Eye (tissue), 1 donor: ENCODE measurements around the gene RPTOR.

Source experiments
- DNase-seq: peaks from one replicate; pipeline ENCODE4 v3.0.0-alpha.2; 2015

The RPTOR gene

DNA sequence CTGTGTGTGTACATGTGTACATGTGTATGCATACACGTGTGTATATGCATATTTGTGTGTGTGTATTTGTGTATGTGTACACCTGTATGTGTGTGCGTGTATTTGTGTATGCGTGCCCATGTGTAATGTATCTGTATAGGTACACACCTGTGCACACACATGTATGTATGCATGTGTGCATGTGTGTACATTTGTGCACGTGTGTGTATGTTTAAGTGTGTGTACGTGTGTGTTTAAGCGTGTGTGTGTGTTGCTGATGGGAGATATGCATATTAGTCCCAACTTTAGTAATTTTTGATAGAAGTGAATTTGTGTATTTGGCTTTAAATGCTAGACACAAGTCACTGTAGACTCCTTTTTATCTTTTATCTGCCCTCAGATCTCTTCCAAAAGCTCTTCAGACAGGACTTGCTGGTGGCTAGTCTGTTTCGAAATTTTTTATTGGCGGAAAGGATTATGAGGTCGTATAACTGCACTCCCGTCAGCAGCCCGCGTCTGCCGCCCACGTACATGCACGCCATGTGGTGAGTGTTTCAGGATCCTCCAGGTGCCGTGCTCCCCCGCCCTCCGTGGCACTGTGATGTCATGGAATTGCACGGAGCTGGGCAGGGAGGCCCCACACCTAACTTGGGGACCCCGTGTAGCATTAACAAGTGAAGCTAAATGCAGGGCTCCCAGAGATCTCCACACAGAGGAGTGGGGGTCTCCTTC is 278.2 kb downstream of the RPTOR start:
- no peak for DNase-seq

DNA sequence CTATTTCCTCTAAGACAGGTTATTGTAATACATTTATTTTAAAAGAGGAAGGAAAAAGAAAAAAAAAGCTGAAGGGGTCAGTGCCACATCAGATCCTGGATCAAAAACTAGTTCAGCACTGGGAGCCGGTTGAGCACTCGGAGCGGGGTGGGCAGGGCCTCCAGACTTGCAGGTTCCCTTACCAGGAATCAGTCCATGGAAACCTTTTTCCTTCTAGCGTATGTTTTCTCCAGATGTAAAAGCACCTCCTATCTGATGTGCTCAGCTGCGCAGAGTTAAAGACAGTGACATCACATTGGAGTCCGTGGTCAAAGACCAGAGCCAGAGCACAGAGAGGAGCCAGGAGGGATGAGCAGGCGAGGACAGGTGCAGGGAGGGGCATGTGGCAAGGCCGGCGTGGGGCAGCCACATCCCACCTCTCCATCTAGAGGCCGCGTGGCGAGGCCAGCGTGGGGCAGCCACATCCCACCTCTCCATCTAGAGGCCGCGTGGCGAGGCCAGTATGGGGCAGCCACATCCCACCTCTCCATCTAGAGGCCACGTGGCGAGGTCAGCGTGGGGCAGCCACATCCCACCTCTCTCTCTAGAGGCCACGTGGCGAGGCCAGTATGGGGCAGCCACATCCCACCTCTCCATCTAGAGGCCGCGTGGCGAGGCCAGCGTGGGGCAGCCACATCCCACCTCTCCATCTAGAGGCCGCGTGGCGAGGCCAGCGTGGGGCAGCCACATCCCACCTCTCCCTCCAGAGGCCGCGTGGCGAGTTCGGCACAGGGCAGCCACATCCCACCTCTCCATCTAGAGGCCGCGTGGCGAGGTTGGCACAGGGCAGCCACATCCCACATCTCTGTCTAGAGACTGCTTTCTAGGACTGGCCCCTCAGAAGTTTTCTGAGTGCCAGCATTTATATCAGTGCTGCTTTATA is 280.2 kb downstream of the RPTOR start:
- no peak for DNase-seq

DNA sequence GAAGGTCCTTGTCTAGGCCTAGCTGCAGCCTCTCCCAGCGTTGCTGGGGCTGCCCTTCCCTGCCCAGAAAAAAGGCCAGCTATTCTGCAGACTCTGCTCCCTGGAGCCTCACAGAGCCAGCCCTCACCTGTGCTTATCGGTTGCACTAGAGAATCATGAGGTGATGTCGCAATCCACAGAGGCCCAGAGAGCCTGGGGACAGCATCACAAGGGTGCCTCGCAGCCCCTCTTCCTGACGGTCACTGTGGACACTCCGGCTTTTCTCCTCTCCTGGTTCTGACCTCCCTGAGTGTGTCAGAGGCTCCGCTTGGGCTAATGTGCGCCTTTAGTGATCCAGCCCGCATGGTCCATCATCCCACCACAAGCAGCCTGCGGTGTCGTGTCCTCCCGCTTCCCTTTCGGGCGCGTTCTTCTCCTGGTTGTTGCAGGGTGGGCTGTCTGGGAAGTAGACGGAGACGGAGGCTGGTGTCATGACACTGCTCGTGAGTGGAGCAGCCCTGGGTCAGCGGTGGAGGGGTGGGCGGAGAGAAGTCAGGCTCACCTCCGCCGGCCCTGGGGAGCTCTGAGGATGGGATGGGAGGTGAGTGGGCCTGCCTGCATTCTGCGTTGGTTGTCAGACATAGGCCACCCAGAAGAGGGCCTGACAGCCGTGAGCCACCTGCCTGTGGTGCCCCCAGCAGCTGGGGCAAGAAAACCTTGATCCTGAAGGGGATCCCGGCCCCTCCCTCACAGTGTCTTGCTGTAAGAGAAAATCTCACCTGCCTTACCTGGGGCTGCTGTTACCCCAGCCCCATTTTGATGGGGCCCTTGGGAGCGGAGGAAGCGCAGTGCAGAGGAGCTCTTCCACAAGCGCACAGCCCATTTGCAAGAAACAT is 281.1 kb downstream of the RPTOR start:
- no peak for DNase-seq

DNA sequence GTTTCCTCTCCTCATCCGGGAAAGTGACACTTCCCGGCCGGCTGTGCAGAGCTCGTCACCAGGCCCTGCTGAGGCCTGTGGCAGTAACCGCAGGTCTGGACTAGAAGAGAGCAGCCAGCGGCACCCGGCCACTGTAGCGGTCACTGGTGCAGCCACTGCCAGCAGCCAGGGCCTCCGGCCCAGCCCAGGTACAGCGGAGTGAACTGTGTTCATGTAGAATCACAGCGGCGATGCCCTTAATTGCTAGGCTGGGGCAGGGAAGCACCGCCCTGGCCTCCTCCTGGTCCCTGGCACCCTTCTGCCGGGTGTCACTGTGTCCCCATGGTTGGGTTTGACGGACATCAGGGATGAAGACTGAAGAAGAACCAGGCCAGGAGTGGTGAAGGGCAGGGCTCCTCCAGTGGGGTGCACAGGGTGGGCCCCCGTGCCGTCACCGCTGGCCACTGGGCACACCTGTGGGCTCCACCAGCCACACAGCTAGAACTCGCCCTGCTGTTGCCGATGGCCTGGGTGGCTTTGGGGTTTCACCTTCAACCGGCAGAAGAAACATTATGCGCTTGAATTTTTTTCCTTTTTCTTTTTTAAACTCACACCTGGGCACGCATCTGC is 281.8 kb downstream of the RPTOR start:
- DNase-seq, result no peak

DNA sequence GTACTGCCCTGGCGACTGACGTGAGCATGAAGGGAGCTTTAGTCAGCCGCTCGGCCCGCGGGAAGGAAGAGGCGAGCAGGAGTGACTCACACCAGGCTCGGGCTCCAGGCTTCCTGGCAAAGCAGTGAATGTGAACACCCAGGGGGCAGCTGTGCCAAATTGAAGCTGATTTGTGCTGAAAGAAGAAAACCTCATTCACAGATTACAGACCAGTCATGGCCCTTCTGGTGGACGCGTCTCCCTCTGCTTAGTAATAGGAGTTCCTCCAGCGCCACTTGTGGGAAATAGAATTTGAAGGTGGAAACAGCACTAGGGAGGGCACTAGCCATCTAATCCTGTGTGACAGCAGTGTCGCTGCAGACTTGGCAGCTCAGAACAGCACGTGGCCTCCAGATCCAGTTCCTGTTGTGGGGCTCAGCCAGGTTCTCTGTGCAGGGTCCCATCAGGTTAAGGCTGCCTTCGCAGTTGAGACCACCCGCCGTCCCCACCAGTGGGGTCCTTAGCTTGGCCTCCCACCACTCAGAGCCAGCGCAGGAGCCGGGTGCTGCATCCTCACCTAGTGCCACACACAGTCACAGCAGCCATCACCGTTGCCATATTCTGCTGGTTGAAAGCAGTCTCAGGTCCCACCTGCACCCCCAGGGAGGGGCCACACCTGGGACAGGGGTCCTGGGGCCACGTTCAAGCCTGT is 282.5 kb downstream of the RPTOR start:
- no peak for DNase-seq

DNA sequence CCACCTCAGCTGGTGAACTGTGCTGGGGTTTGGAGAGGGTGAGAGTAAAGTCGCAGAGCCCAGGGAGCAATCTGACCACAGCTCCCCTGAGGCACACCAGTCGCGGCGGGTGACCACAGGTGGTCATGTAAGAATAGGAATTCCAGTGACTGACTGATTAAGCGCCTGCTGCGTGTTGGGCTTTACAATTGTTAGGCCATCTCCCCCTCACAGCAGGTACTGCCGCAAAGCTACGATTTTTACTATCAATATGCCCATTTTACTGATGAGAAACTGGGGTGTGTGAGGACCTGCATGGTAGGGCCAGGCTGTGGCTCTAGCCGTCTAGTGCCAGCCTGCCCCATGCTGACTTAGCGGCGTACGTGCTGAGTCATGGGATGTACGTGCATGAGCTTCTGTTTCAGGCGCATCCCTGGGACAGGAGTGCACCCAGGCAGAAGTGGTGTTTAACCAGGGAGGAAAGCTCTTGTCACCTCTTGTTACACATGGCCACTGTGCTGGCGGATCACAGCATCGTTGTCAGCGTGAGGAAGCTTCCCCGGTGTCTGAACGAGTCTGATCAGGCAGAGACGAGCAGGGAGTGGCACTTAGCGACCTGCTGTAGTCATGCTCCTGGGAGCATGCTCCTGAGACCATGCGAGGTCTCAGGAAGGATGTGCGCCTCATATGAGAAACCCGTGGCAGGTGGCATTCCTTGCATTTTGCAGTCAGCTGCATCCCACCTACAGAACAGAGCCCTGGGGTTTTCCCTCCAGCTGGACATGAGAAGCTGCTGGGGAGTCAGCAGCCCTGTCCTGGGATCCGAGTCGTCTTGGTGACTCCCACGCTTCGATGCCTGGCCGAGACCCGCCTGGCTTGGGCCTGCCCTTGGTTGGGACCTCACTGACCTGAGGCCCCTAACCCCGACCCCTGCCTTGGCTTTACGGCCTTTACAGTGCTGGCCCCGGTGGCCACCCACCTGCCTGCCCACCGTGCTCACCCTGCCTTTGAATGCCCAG is 283.3 kb downstream of the RPTOR start:
- DNase-seq, result peak; percentile 82

DNA sequence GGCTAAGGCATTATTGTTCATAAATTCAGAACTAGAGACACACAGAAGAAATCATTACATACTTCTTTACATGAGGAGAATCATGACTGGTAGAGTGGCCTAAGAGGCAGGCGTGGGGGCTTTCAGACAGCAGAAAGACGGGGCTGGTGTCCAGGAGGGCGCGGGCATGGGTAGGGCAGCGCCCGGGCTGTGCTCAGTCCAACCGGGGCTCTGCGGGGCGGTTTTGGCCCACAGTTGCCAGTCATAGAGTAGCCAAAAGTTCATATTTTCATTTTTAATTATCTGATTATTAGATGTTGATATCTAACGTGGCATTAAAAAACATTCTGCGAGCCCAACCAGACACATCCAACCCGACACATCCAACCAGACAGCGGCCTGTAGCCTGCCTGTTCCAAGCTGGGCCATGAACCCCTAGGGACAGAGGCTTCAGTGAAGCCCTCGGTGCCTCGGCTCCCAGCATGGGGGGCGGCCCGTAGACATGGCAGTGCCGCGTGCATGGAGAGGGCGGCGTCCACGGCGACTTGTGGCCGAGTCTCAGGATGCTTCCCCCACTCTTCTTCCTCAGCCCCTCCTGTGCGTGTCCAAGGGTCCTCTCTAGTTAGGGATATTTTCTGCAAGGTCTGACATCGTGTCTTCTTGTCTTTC is 284.7 kb downstream of the RPTOR start:
- no peak for DNase-seq

DNA sequence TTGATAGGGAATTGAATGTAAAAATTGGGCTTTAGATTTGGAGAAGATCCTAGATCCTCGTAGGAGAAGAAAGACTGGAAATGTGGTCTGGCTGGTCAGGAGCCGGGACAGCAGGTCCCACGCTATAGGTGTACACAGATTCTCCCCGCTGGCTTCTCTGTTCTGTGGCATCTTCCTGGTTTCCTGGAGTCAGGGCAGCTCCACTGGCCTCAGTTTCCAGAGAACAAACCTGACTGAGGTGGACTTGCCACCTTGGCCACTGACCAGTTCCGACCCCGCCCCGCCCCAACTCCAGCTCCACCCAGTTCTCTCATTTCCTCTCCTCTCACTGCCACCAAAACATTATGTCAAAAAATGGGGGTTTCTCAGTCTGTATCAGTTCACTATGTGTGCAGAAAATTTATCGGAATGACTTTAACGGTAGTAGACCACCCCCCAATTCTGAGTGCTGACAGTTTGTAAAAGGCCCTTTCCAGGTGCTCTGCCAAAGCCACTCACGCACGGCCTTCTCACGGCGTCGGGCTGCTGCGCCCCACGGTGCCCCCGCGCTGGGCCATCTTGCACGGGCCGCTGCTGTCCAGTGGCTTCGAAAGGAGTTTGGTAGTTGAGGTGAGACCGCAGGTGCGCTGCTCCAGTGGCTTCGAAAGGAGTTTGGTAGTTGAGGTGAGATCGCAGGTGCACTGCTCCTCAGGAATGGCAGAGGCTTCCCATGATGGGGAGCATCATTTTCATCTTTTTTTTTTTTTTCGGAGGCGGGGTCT is 285.6 kb downstream of the RPTOR start:
- no peak for DNase-seq

DNA sequence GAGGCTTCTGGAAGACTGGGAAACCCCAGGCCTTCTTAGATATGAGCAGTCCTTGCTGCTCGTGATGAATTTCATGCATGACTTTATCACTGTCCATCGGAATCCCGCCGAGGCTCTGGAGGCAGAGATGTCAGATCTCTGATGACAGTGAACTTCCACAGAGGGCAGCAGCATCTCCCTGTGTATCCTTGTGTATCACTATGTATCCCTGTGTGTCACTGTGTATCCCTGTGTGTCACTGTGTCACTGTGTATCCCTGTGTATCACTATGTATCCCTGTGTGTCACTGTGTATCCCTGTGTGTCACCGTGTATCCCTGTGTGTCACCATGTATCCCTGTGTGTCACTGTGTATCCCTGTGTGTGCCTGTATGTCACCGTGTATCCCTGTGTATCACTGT is 286.9 kb downstream of the RPTOR start:
- DNase-seq, result no peak

DNA sequence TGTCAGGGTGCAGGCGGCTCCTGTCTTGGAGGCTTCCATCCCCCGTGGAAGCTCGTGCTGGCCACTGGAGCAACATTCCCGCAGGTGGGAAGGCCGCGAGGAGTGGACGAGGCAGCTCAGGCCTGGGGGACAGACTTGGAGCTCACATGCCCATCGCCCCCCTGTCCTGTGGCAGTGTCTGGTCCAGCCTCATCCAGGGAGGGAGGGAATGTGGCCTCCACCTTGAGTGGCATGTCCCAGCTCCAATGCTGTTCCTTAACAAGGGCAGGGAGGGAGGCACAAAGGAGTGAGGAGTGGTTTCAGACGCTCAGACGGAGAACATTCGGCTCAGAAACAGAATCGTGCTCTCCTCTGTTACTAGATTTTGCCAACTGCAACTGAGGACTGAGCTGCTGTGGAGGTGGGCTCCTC is 287.6 kb downstream of the RPTOR start:
- DNase-seq, result peak; percentile 78

DNA sequence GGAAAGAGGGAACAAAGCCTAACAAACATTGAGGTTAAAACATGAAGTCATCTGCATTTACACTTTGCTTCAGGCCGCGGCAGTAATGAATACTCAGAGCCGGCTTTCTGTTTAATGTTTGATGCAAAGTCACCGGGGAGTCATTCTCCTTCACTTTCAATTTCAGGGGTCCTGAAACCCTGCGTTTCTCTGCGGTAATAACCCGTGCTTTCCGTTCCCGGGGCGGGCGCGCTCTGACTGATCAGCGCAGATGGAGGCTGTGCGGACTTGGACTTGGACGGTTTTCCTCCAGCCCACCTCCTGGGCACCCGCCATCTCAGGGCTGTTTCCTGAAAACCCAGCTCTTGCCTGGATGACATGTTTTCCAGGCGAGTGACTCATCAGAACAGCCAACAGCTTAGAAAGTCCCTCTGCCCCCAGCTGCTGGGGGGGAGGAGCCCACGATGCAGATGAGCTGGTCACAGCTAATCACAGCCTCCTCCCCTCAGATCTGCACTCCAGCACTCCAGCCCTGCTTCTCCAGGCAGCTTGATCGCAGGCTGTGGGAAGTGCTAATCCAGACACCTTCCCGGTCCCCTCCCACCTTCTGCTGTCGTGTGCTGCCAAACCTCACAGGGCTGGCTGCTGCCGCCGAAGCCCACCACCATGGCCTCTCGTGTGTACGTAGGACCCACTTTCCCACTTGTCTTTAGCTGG is 288.4 kb downstream of the RPTOR start:
- DNase-seq, result peak; percentile 97

DNA sequence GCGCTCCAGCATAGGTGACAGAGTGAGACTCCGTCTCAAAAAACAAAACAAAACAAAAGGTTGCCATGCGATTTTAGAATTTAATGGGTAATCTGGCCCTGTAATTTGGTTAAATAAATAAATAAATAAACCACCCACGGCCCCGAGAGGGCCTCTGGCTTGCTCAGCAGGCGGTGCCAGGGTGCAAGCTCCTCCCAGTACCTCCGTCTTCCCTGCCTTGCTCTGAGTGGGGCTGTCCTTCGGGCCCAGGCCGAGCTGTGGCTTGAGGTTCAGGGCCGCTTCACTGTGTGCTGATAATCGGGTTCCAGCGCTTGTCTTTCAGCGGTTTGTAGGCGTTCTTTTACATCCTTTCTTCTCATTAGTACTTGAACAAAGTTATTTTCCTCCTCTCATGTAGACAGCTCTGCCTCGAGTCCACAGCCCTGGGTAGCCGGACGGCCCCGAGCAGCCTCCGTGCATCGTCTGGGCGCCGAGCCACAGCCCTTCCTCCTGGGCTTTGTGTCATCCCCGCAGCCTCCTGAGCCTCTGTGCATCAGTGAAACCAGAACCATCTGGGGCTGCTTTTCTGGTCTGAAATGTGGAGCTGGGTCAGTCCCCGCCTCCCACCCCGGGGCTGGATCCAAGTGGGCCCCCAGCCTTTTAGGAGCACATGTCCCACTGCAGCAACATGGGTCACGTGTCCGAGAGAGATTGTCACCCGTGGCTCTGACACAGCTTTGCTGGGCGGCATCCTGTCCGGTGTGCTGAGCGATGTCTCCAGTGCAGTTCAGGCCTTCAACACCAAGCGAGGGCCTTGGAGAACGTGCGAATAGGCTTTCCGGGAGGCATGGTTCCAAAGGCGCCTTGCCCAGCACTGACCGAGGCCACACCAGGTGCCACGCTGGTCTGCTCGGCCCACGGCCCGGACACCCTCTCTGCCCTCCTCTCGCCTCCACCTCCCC is 289.6 kb downstream of the RPTOR start:
- peak; percentile 60 for DNase-seq

DNA sequence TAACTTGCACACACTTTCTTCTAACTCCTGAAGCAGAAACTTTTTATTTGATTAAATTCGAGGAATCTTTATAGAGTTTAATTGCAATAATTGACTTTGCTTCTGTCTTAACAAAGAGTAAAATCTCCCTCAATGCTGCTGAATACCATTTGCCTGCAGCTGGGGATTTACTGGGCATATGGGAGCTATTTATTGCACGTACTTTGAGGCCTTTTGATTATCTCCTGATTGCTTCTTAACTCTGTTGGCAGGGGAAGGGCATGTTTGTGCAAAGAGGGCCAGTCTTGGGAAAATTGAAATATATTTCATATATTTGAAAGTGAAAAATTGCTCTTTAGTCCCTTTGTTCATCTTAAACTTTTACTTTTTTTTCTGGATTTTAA is 290.2 kb downstream of the RPTOR start:
- DNase-seq, result no peak

DNA sequence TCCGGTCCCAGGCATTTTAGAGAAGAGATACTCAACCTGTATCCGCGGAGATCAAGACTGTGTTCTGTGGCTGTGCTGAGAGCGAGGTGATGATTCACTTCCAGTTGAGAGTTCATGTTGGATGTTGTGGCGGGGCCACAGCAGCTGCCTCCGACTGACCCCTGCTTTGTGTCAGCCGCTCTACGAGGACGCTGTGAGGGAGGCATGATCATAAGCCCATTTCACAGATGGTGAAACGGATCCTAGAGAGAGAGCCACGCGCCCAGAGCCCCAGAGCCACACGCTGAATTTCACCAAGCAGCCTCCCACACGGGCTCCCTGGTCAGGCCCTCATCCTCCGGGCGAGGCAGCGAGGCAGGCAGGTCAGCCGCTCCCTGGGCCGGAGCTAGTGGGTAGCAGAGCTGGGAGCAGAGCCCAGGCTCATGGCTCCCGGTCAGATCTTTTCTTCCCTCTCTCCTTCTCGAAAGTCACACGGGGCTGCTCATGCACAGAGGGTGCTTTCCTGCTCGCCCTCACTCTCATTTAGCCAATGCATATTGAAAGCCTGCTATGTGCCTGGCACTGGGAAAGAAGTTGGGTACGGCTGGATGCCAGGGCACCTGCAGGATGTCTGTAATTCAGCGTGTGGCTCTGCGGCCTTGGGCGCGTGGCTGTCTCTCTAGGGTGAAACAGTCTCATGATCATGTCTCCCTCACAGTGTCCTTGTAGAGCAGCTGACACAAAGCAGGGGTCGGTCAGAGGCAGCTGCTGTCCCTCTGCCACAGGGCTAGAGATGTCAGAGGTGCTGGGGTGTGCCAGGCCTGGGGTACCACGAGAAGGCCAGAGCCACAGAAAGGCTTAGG is 291.4 kb downstream of the RPTOR start:
- DNase-seq, result no peak

DNA sequence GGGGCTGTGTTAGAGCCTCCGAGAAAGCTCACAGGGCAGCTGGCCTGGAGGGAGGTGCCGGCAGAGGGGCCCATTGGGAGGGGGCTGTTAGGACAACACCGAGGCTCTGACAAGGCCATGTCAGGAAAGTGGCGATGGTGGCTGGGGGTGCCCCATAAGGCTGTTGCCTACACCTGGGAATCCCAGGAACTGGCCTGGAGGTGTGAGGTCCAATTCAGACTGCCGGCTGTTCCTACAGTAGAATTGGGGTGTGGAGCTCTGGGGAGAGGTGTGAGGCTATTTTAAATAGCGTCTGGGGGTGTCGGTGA is 292.0 kb downstream of the RPTOR start:
- DNase-seq, result no peak

DNA sequence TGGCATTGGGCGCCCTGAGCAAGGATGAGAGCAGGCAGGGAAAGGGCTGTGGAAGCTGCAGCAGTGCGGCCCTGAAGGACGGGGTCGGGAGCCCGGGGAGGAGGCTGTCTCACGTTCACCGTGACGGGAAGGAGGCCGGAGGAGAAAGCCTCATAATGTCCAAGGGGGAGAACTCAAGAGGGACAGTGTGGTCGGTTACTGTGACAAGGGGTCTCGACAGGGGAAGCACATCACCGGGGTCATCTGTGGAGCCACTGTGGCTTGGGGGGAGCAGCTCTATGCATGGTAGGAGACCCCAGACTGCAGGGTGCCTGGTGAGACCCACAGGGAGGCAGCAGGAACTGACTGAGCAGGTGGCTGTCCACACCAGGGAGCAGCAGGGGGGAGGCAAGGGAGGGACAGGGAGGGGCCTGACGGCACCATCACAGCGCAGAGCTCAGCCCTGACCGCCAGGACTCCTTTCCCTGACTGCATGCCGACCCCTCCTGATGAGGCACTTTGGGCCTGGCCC is 292.4 kb downstream of the RPTOR start:
- DNase-seq, result no peak

DNA sequence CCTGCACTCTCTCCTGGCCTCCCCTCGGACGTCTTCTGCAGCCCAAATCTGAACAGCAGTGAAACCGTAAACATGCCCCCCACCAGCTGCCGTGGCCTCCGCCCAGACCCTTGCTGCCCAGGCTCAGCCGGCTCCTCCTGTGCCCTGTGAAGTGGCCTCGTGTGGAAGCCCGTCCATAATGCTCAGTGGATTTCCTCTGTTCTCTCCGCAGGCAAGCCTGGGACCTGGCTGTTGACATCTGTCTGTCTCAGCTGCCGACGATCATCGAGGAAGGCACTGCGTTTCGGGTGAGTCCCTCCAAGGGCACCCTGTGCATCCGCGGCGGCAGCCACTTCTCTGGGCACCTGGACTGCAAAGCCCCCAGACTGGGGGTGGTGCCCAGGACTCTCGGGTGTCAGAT is 293.1 kb downstream of the RPTOR start:
- no peak for DNase-seq
